HG03159 (cell line): ENCODE measurements around the gene TSGA10IP.

Source experiments
- ATAC-seq: cut with Tn5 transposase; IDR thresholded peaks from one replicate; pipeline ENCODE4 v1.9.1; 2021; ENCODE audit warnings: mild to moderate bottlenecking, moderate library complexity; ENCODE audit not compliant: unreplicated experiment

TSGA10IP gene

GRCh38 chr11:65945430-65945911 is at the start of gene TSGA10IP:
Gene TSGA10IP (plus strand): TSS chr11:65945480. CDS start chr11:65945676, 196 bp downstream.
- ATAC-seq: no peak

- ATAC-seq: no peak
These were observed 49.7 kb upstream of the TSGA10IP start for GRCh38 chr11:65895482-65895981.

GRCh38 chr11:65896034-65896999 is 49.0 kb upstream of the TSGA10IP start:
- no peak for ATAC-seq

- no peak for ATAC-seq
These were observed 48.2 kb upstream of the TSGA10IP start for GRCh38 chr11:65897020-65897471.

- ATAC-seq: no peak
These were observed 46.5 kb upstream of the TSGA10IP start for GRCh38 chr11:65898656-65899355.

GRCh38 chr11:65899356-65900124 is 45.7 kb upstream of the TSGA10IP start:
- ATAC-seq: no peak

GRCh38 chr11:65900125-65900898 is 45.0 kb upstream of the TSGA10IP start, which contains the start of gene FOSL1:
Gene FOSL1 (minus strand): TSS chr11:65900388. CDS start chr11:65900339, 49 bp downstream.
- peak; percentile 78 for ATAC-seq

GRCh38 chr11:65900899-65901180 is 44.4 kb upstream of the TSGA10IP start:
- no peak for ATAC-seq

- ATAC-seq: no peak
These were observed 42.2 kb upstream of the TSGA10IP start for GRCh38 chr11:65903068-65903481.

GRCh38 chr11:65903715-65904114 is 41.6 kb upstream of the TSGA10IP start:
- no peak for ATAC-seq

GRCh38 chr11:65906602-65907001 is 38.7 kb upstream of the TSGA10IP start:
- ATAC-seq: no peak

GRCh38 chr11:65907878-65908277 is 37.4 kb upstream of the TSGA10IP start:
- ATAC-seq: no peak

GRCh38 chr11:65911682-65912568 is 33.4 kb upstream of the TSGA10IP start:
- ATAC-seq: no peak

- no peak for ATAC-seq
These were observed 32.4 kb upstream of the TSGA10IP start for GRCh38 chr11:65912845-65913244.

- ATAC-seq: no peak
These were observed 30.0 kb upstream of the TSGA10IP start for GRCh38 chr11:65915101-65915820.

GRCh38 chr11:65915821-65916251 is 29.4 kb upstream of the TSGA10IP start:
- no peak for ATAC-seq

GRCh38 chr11:65916391-65916790 is 28.9 kb upstream of the TSGA10IP start:
- no peak for ATAC-seq

GRCh38 chr11:65917077-65917433 is 28.2 kb upstream of the TSGA10IP start:
- no peak for ATAC-seq
